ENCODE measurements around the gene TAS2R20. TPM values are rescaled to one million over a fixed set of nuclear protein-coding genes. Genes with fewer than 3 reads are reported as not detected.

TAS2R20 gene
- total and polyA plus RNA-seq, 2 of the 4 experiments (the other 2 are of a cell fraction): 0.36 to 3.4 TPM

GRCh38 chr12:11023387-11023786, 25.3 kb upstream of the TAS2R20 start:
- Histone ChIP-seq H3K4me2 (ENCODE audit: low read depth, low read length) (no peak overlapping the region), H4K20me1 (ENCODE audit: insufficient read depth, low read length) (no peaks in the 10 kb centered on the region), H3K18ac (ENCODE audit: low read depth, low read length) (no peak overlapping the region), H2AK9ac (replicated peaks; ENCODE audit: low read depth, low read length, poor library complexity) (no peak overlapping the region), H2BK20ac (ENCODE audit: low read depth, low read length) (no peak overlapping the region), H3K23ac (ENCODE audit: low read depth, low read length) (no peak overlapping the region), H2BK5ac (ENCODE audit: low read depth, low read length, poor library complexity, severe bottlenecking) (no peak overlapping the region), H2BK15ac (ENCODE audit: low read depth, low read length) (no peak overlapping the region), H3K4me3 (ENCODE audit: insufficient read depth, low read depth, low read length) (no peak overlapping the region), H3K27ac (ENCODE audit: insufficient read depth, low read length) (no peak overlapping the region), H3K56ac (ENCODE audit: extremely low read depth, insufficient read depth, low read length) (no peak overlapping the region), H3K4me1 (ENCODE audit: control insufficient read depth, insufficient read depth, low read length) (no peaks in the 10 kb centered on the region), H4K5ac (ENCODE audit: low read depth, low read length) (no peak overlapping the region), H2AFZ (replicated peaks; ENCODE audit: low read length, poor library complexity) (no peak overlapping the region), H3K36me3 (ENCODE audit: control insufficient read depth, insufficient read depth, low read length) (peaks cover 7% of the 10 kb centered on the region), H2BK120ac (ENCODE audit: low read depth, low read length) (no peak overlapping the region), H3K9ac (ENCODE audit: low read depth, low read length) (no peak overlapping the region), H3K9me3 (ENCODE audit: control insufficient read depth, insufficient read depth, low read length) (no peaks in the 10 kb centered on the region), H3K79me1 (ENCODE audit: low read depth in 1 of 2, low read length in 2 of 2) (peaks cover 3 to 9% of the 10 kb centered on the region in 2 experiments; a peak in 1 of 4 replicates), H3K4ac (ENCODE audit: low read depth, low read length) (no peak overlapping the region), H2AK5ac (ENCODE audit: low read depth, low read length) (no peak overlapping the region), H3K27me3 (ENCODE audit: control insufficient read depth, insufficient read depth, low read length) (no peaks in the 10 kb centered on the region), H4K91ac (ENCODE audit: insufficient read depth, low read depth, low read length) (no peak overlapping the region), H3K9me1 (ENCODE audit: insufficient read depth, low read length) (no peaks in the 10 kb centered on the region), H3K14ac (replicated peaks; ENCODE audit: low read depth, low read length) (no peak overlapping the region), H4K8ac (ENCODE audit: low read depth in 2 of 2, low read length in 2 of 2) (no peak overlapping the region)
- intact Hi-C loops (cut with micrococcal nuclease): no loop called here
- no peak for DNase-seq
- dilution Hi-C loops (cut with HindIII; ENCODE audit: low sequenced_read_pairs, unreplicated experiment): no loop called here
- ChIA-PET CTCF (no interaction called here), POLR2A (ENCODE audit: unreplicated experiment) (no interaction called here)
- TF ChIP-seq MAFK (IDR thresholded peaks at IDR 0.05; ENCODE audit: low read depth, low read length) (no peak), RFX5 (IDR thresholded peaks at IDR 0.05; ENCODE audit: low read depth, low read length) (no peak), ELK1 (IDR thresholded peaks at IDR 0.05; ENCODE audit: borderline replicate concordance, low read depth, low read length) (no peak), CHD1 (IDR thresholded peaks at IDR 0.05; ENCODE audit: low read depth, low read length) (no peak), RAD21 (IDR thresholded peaks at IDR 0.05; ENCODE audit: low read length) (no peak)
- in situ Hi-C loops (cut with MboI; ENCODE audit: low sequenced_read_pairs): no loop called here
- ATAC-seq (ENCODE audit: low read depth): no peak
- no CpG with 5 or more reads among the region's 2 CpGs for WGBS, 2 experiments (ENCODE audit: extremely low coverage in 2 of 2, insufficient read length in 1 of 2)
- no TSS peak for BruUV-seq (replicated peaks)
